ENCODE data around the gene ATG10.
A peak's percentile ranks its signal among the peaks of the same experiment; 100 is the strongest.
"Not testable (repeated sequence)": the region's sequence is repeated elsewhere in the genome, so short reads cannot be mapped to it uniquely, and the experiment has no call there.

ATG10 gene

DNA sequence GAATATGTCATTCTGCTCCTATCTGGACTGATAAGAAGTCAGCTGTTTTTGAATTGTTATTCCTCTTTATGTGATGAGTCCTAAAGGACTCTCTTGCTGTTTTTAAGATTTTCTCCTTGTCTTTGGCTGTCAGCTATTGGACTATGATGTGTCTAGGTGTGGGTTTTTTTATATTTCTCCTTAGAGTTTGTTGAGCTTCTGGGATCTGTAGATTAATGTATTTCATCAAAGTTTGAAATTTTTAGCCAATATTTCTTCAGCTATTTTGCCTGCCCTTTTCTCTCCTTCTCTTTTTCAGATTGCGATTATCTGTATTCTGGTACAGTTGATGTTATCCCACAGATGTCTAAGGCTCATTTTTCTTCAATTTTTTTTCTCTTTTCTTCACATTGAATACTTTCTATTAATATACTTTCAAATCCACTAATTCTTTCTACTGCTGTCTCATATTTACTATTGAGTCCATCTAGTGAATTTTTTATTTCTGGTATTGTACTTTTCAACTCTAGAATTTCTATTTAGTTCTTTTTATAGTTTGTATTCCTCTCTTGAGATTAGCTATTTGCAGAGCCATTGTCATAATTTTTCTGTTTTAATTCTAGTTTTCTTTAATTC, 275.2 kb downstream of the ATG10 start:
- DNase-seq: no peak

DNA sequence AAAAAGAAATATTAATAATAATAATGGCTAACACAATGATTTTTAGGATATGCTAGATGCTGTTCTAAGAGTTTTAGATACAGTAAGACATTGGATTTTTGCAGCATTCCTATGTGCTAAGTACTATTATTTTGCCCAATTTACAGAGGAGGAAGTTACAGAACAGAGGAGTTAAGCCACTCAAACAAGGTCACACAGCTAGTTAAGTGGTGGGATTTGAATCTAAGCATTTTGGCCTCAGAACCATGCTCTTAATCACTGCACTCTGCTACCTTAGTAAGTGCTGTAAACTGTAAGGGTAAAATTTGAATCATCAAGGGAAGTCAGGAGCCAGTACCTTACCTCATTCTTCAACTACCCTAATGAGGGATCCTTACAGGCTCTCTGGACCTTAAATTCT, 280.9 kb downstream of the ATG10 start:
- no peak for DNase-seq

DNA sequence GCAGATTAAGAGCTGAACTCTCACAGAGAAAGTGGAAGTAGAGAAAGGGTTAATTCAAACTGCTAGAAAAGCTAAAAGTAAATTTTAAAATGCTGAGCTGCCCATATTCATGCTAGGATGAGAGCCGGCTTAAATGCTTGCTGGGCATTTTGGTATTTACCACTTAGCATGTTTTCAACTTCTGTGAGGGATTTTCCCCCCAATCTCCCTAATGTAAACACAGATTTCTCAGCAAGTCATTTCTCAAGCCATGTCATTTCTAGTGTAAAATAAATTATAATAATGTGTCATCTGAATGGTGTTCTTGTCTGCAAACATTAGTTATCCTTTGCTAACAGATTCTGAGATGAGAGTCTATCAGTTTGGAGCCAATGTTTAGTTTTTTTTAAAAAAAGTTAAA, 284.0 kb downstream of the ATG10 start:
- DNase-seq: no peak

DNA sequence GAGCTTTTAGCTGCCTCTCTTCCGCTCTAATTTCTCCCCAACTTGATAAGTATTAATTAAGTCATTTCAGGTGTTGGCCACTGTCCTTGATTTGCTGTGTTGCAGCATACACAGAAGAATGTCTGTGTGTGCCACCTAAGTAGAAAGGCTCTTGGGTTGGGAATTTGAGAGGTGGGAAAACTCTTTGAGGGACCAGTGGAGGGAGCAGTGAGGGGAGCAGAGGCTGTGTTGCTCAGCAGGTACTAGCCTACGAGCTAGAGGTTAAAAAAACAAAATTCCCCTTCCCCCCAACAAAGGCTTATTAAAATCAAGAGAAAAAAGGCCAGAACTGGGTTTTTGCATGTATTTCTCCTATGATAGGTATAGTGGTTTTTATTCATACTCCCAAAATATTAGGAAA, 285.4 kb downstream of the ATG10 start:
- no peak for DNase-seq

DNA sequence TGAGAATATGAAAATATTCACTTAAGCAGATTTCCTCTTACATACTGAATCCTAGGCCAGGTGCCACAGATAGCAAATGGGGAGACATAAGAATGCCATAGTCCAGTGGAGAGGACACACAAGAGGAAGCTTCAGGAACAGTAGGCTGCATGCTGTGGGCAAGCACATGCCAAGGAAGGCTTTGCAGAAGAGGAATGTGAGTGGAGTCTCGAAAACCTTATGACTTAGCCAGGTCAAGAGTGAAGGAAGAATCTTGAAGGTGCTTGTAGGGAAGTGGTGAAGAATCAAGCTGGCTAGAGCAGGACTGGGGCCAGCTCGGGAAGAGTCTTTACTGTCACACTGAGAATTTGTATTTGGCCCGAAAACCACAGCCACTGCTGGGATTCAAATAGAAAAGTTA, 285.9 kb downstream of the ATG10 start:
- DNase-seq: no peak

DNA sequence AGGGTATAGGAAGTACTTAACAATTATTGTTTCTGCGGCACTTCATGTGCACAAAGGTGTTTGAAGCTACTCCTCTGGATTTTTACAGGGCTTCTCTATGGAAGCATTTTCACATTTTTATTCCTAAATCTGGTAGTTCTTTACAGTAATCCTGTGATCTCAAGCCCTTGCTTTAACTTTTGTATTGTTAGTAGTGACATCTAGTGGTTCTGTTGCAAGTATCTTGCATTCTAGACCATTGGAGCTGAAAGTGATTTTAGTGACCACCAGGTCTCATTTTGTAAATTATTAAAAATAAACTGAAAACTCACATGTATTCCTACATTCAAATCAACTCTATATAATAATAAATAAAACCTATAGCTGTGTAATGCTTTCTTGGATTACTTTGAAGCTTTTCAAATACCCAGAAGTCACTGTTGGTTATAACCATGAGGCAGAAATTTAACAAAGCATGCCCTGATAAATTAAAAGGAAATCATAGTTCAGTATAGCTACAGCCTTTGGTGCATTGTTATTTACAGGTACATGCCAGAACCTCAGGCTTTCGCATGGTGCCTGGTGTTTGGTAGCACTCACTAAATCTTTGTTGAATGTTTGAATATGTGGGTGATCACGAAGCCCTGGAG, 287.5 kb downstream of the ATG10 start:
- no peak for DNase-seq

DNA sequence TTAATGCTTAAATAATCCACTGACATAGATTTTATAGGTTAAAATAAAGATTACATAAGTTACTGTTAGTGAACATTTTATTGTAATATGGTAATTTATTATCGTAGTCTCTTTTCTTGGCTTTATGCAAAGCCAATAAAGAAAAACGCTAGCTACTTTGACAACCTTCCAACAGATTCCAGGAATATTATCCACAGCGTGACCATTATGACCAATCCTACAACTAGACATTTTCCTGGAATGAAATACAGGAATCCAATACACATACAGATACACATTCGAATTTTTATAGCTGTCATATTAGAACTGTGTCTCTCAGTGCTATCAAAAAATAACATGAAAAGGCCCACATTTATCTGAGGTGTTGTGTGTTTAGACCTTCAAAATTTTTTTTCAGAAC, 293.2 kb downstream of the ATG10 start:
- DNase-seq: no peak

DNA sequence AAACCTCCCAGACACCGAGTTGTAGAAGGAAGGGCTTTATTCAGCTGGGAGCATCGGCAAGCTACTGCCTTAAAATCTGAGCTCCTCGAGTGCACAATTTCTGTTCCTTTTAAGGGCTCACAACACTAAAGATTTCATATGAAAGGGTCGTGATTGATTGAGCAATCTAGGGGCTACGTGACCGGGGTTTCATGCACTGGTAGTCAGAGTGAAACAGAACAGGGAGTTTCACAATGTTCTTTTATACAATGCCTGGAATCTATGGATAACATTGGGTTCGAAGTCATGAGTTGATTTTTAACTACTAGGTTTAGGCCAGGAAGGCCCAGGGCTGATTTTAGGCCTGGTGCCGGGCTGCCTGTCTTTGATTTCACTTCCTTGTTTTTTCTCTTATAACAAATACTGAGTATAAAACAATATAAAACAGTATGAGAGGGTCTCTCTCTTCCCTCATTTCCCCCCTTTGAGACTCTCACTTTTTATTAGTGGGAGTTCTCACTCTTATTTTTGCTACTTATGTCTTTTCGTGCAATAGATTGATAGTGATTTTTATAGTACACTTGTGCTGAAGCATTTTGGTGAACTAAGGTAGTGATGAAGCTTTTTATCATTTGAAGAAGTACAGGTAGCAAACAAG, 295.6 kb downstream of the ATG10 start:
- not testable (repeated sequence) for DNase-seq

DNA sequence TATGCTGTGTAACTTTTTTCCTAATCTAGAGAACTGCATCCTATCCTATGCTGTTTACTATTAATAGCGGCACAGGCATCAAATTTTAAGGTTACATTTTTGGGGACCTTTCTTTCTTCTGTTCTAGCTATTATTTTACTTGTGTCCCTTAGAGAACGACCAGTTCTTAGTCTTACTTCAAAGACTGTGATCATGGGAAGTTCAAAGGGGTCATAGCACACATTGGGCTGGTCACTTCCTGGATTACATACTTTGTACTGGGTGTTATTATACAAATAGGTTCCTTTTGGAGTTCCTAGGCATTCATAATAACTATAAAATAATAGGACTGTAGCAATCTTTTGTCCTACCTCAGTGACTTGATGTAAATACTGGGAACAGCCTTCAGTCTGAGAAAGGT, 297.5 kb downstream of the ATG10 start:
- DNase-seq: not testable (repeated sequence)

DNA sequence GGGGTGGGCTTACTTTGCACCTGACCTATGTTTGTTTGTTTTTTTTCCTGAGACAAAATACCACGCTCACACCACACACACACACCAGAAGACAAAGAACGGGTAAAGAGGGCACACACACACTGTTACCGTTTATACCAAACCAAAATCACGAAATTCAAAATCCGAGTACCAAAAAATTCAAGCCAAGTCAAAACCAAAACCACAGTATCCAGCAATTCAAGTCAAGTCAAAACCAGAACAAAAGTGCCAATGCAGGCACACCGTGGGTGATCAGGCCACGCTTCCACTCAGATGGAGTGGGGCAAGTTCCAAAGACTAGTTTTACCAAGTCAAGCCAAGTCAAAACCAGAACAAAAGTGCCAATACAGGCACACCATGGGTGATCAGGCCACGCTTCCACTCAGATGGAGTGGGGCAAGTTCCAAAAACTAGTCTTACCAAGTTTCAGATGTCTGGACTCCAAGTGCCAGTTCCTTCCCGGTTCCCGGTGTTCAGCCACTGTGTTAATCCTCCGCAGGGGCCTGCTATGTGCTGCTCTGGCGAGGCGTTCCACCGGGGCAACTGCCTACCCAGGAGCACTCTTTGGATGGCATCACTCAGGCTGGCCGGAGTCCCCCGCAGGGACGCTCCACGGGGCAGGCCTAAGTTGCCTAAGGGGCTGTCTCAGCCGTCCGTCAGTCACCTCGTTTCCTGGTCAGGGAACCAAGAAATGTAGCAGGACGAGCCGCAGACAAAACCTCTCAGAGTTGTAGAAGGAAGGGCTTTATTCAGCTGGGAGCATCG, 300.9 kb downstream of the ATG10 start:
- DNase-seq: not testable (repeated sequence)

DNA sequence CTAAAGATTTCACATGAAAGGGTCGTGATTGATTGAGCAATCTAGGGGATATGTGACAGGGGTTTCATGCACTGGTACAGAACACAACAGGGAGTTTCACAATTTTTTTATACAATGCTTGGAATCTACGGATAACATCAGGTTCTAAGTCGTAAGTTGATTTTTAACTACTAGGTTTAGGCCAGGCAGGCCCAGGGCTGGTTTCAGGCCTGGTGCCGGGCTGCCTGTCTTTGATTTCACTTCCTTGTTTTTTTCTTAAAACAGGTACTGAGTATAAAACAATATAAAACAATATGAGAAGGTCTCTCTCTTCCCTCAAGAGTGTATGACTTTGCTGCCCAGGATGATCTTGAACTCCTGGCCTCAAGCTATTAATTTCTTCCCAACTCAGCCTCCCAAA, 301.6 kb downstream of the ATG10 start:
- DNase-seq: not testable (repeated sequence)

DNA sequence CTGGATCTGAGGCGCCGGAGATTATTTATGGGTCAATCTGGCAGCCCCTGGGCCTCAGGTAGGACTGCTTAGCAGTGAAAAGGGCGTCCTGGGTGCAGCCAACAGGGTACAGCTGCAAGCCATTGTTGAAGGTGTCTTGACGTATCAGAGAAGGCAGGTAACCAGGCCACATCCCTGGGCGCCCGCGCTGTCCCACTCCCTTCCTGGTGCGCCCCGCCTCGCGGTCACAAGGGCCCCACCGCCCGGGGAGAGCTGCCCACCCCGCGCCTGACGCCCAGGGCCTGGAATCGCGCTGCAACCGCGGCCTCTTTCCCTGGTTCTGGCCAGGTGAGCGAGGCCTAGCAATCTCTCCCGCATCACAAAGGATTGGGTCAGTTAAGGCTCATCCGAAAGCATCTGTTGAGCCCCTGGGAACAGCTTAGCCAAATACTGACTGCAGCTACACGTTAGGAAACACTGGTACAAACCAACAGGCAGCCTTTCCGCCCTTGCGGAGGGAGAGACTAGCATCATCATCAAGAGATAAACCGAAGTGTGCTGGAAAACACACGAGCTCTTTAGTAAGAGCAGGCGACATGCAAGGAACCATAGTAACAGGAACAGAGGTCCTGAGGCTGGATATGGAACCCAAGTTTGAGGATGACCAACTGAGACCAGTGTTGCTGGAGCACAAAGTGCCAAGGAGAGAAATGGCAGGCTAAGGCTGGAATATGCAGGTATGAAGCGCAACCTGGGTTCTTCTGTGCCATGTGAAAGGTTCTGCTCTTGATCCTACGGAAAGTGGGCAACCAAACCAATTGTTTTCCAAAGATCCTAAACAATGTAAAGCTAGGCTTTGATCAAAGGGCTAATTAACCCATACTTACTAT, 302.8 kb downstream of the ATG10 start:
- no peak for DNase-seq

DNA sequence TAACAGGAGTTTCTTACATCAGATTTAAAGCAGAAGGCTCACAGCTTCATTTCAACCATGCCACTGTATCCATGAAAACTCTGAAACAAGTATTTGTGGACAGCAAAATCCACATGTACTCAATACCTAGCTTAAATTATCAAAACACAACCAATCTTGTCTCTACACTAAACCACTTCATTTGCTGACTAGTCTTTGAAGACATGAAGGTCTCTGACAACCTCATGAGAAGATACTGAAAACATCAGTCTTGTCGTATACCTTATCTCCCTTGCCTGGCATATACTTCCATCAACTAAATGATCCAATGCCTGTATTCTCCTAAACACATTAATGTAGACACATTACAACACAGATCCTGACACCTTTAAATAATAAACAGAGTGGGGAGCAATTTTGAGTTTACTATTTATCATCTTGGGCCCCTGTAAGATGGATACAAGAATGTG, 303.4 kb downstream of the ATG10 start:
- no peak for DNase-seq

DNA sequence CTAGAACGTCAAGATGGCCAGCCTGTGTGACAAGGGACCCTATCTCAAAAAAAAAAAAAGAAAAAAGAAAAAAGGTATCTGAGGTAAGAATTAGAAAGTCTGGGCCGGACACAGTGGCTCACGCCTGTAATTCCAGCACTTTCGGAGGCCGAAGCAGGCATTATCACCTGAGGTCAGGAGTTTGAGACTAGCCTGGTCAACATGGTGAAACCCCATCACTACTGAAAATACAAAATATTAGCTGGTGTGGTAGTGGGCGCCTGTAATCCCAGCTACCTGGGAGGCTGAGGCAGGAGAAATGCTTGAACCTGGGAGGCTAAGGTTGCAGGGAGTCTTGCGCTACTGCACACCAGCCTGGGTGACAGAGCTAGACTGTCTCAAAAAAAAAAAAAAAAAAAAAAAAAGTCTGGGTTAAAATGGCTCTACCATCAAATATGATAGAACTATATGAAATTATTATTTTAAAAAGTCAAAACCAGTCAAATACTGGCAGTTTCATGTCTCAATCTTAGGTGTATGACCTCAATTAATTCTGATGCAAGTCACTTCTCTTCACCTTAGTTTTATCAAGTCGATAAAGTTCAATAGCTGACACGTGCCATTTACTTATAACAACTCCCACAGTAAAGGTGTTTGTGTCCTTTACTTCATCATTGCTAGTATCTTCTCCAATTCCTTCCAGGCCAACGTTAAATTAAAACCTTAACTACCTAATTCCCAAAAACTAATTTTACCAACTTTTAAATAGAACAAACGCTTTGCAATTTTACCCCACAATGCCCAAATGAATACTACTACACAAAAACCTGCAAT, 305.2 kb downstream of the ATG10 start:
- no peak for DNase-seq

DNA sequence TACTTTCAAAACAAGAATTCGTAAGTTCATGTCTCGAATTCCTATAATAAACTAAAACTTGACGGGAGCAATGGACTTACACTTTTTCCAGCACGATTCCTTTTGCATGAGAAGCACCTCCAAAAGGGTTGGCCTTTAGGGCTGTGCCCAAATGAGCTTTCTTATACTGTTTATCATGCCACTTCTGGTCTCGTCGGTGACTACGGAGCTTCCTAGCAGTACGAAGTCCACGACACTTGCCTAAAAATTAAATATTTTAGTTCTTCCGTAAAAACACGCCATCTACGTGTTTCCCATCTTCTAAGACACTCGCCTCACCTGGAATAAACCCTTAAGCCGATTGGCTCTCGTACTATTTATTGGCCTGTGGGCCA, 305.8 kb downstream of the ATG10 start:
- no peak for DNase-seq

DNA sequence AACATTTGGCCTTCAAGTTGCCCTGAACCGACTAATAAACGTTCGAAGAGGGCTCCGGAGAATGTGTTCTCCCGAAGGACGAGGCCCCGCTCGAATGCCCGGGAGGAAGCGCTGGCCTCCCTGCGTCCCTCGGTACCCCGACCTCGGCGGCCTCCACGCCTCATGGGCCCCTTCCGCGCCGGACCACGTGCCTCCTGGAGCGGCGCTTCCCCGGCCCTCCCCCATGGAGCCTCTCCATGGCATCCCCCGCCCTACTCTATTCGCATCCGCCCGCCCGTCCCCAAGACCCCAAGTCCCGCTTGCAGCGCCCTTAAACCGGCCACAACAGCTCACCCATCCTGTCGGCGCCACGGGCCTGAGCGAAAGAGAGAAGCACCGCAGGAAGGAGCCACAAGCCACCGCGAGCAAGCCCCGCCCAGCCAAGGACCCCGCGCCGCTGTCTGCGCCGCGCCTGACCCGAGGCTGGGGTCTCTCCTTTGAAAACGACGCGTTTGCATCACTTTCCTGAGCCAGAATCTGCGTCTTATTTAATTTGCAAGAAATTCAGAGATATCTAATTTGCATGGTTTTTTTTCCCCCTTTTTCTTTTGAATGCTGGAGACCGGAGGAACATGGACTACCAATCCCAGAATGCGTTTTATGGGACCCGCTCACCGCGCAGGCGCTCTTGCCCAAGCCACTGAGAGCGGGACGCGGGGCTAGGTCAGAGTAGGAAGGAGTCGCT, 306.3 kb downstream of the ATG10 start, which contains the start of gene RPS23:
RPS23 (minus strand) TSS at position 368 of the 724 bp plus-strand sequence; CDS start at position 337, 31 bp downstream.
- DNase-seq: peak; percentile 81

DNA sequence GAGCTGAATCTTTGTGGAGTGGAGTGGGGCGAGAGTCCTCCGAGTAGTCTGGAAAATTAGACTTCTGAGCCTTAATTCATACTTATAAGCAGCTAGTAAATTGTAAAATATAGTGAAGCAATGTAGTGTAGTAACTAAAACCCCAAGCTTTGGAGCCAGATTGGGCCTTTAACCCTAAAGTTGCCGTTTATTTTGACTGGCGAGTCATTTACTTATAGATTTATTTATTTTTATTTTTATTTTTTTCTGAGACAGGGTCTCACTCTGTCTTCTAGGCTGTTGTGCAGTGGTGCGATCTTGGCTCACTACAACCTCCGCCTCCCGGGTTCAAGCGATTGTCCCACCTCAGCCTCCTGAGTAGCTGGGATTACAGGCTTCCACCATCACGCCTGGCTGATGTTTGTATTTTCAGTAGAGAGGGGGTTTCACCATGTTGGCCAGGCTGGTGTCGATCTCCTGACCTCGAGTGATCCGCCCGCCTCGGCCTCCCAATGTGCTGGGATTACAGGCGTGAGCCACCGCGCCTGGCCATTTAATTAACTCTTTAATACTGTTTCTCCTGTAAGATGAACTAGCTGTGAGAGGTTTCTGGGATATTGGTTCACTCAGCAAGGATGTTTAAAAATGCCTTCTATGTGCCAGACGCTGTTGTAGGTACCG, 307.0 kb downstream of the ATG10 start:
- no peak for DNase-seq

DNA sequence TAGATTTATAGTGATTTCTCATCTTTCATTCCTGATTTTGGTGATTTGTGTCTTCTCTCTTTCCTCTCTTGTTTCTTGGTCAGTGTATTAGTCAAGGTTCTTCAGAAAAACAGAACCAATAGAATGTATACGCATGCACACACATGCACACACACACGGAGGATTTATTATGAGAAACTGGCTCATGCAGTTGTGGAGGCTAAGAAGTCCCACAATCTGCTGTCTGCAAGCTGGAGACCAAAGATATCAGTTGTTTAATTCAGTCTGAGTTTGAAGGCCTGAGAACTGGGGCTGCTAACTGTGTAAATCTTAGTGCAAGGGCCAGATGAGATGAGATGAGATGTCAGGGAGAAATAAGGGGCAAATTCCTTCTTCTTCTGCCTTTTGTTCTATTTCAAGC, 312.1 kb downstream of the ATG10 start:
- no peak for DNase-seq

DNA sequence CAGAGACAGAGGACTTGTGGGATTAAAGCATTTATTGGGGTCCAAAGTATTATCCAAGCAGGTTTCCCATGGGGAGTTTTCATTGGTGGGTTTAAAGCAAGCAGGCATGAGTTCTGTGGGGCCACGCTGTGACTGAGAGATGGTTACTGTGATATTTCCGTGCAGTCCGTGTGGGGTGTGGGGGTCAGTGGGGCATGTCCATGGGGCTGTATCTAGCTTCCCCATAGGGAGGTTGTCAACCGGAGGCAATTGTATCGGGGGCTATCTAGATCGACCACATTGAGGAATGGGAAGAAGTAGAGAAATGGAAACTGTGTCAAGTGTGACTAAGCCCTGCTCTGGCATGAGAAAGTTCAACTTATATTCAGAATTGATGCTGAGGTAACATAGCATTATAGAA, 313.4 kb downstream of the ATG10 start:
- DNase-seq: no peak

DNA sequence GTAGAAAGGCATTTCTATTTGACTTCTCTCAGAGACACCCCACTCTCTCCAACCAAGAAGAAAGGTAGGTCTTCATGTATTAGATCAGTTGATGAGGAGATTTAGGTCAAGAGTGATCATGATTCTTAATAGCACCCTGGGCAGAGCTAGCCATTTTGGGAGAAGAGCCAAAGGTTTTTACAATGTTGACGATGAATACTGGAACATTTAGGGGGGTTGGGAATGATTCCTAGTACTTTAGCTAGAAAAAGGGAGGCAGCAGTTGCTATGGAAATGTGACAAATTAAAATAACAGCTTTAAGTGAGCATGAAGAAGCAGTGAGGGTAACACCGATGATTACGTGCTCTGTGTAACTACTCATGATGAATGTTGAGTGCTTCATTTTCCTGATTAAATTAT, 315.8 kb downstream of the ATG10 start:
- DNase-seq: no peak
